HG02852 (cell line): ENCODE results near the gene BCCIP.

ENCODE experiments used
- ATAC-seq: cut with Tn5 transposase; IDR thresholded peaks from one replicate; pipeline ENCODE4 v1.9.1; 2021; ENCODE audit warnings: mild to moderate bottlenecking, moderate library complexity; ENCODE audit not compliant: unreplicated experiment

Gene BCCIP

DNA sequence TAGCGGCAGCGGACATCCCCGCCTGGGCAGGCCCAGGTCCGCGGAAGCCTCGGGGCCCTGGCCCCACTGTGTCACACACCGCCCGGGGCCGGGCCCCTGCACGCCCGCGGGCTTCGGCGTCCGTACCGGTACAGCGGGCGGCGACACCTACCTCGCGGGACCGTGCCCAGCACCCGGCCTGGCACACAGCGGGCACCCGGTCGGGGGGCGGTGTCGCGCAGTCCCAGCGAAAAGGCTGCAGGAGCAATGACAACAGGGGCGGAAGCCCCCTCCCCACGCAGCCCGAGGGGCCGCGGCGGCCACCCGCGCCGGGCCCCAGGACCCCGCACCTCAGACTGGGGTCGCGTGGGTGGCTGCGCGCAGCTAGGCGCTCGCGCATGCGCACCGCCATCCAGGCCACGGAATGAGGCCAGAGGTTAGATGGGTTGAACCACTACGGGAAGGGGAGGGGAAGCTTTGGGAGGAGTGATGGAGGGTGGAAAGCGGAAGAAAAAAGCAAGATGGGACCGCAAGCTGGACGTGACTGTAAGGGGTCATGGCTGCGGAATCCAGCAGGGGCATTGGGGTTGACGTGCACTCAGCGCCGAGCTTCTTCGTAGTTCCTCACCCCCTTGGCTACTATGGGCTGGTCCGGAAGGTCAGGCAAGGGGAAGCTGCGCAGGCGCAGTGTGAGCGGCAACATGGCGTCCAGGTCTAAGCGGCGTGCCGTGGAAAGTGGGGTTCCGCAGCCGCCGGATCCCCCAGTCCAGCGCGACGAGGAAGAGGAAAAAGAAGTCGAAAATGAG is at the start of gene BCCIP, which contains the start of gene UROS:
Gene BCCIP (plus strand): TSS at position 669 of the 785 bp plus-strand sequence. CDS start 12 bp downstream, at position 681.
Gene UROS (minus strand): TSS at position 381 of the 785 bp plus-strand sequence. CDS start 6,759 bp downstream, outside the sequence.
- peak; percentile 70 for ATAC-seq

DNA sequence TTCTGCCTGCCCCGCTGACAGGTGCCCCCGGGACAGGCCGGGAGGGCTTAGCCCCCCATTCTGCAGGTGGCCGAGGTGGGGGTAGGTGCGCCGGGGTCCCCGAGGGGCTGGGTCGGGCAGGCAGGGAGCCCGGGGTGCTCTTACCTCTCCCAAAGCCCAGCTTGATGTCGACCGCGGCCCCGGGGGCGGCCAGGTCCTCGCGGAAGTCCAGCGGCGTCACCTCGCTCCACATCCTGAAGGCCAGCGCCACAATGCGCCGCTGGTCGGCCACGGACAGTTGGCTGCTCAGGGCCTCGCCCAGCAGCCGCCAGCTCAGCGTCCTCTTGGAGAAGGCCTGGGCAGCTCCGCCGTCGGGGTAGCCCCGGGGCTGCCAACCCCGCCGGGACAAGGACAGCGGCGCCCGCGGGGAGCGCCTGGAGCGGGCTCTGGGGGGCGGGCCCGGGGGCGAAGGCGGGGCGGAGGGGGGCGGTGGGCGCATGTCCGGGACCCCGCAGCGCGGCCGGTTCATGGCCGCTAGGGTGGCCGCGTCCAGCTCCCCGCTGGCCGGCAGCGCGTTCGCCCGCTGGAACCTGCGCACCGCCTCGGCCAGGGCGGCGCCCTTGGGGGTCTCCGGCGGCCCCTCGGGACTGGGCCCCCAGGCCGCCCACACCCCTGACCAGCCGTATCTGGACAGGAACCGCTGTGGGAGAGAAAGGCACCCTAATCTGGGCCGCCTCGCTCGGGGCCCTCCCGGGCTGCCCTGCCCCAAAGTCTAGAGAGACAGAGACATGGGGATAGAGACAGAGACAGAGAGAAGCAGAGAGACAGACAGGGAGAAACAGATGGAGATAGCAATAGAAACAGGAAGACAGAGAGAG is 49.4 kb upstream of the BCCIP start:
- no peak for ATAC-seq

DNA sequence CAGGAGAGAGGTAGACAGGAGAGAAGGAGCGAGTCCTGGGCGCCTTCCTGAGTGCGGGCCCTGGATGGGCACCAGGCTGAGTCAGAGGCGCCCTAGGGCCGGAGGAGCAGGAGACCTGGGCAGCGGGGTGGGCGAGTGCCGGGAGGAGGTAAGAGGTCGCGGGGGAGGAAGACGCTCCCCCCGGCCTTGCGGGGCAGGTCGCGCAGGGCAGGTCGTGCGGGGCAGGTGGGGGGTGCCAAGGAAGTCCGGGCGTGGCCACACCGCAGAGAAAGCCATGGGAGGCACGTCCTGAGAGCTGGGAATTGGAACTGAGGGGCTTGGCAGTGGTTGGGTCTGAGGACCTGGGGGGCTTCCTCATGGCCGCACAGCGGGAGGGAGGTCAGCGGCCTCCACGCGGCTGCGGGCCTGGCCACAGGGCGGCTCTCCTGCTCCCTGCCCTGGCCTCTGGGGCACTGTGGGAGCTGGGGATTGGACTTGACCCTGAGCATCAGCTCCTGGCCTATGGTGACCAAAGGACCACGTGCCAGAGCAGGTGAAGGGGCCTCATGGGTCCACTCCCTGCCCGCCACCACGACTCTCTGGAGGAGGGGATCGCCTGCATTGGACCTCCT is 48.7 kb upstream of the BCCIP start:
- no peak for ATAC-seq

DNA sequence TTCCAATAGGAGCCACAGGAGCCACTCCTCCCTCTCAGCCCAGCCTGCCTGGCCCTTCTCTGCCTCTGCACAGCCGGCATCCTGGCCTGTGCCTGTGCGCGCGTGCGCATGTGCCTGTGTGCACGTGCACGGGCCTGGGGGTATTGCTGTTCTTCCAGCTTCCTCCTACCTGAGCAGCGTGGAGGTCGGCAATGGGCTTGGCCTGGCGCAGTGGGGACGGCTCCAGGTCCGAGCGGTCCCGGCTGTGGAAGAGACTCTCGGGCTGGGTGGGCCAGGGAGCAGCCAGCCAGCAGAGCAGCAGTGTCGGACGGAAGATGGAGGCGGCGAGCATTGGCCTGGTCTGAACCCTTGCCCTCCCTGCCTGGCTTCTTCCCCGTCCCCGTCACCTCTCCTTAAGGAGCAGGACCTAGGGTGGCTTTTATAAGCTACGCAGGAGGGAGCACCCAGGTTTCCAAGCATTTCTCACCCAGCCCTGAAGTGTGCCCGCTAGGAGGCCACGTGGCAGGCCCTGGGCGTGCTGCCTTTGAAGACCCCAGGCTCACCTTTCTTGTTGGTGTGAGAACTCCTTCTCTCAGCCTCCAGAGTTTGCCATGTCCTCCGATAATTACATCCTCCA is 47.7 kb upstream of the BCCIP start, which contains the start of gene MMP21:
Gene MMP21 (minus strand): TSS at position 331 of the 616 bp plus-strand sequence. CDS start 0 bp downstream, at position 331.
- ATAC-seq, result no peak

DNA sequence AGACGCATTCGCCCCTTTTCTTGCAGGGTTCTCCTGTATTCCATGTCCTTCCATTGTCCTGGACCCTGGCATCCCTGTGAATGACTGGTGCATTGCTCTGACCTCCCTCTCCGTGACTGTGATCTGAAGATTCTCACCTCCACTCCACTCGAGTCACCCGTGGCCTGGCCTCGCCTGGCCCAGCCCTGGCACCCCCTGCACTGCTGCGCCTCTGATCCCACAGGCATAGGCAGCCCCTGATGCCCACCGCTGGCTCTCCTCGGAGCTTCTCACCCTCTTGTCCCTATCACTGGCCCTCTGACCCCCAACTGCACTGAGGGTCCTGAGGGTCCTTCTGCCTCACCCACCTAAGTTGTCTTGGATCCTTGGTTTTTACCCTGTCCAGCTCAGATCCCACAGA is 45.5 kb upstream of the BCCIP start:
- no peak for ATAC-seq

DNA sequence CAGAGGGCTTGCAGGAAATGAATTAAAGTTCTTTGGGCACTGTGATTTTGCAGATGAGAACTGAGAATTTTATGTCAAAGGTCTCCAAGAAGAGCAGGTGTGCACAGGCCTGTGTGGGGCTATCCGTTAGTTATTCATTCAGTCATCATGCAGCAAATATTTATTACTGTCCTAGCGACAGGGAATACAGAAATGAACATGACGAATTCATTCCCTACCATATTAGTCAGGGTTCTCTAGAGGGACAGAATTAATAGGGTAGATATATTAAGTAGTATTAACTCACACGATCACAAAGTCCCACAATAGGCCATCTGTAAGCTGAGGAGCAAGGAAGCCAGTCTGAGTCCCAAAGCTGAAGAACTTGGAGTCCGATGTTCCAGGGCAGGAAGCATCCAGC is 44.8 kb upstream of the BCCIP start:
- no peak for ATAC-seq

DNA sequence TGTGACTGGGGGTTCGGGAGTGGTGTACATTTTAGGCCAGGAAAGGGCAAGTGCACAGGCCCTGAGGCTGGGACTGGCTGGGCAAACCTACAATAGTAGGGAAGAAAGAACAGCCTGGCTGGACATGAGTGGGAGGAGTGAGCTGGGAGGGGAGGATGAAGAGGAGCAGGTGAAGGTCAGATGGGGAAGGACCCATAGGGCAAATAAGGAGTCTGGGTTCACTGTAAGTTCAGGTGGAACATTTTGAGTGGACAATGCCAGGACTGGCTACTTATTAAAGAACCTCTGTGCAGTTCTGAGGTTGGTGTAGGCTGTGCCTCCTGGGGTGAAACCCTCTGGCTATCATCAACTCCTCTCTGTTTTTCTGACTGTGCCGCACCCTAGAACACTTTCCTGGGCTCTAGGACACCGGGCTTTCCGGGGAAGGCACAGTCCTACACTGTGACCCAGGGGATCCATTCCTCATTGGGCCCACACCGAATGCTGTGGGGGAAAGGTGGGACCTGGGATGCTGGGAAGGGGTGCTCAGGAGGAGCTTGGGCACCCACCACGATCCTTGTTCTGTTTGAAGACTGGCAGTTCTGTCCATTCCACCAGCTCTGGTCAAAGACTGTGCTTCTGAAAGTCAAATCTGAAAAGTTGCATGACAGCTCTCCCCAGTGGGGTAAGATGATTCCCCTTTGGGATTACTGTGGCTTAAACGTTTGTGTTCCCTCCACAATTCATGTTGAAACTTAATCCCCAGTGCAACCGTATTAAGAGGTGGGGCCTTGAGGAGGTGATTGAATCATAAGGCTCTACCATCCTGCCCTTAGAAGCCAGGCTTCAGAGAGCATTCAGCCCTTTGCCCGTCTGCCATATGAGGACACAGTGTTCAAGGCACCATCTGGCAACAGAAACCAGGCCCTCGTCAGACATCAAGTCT is 43.7 kb upstream of the BCCIP start:
- no peak for ATAC-seq

DNA sequence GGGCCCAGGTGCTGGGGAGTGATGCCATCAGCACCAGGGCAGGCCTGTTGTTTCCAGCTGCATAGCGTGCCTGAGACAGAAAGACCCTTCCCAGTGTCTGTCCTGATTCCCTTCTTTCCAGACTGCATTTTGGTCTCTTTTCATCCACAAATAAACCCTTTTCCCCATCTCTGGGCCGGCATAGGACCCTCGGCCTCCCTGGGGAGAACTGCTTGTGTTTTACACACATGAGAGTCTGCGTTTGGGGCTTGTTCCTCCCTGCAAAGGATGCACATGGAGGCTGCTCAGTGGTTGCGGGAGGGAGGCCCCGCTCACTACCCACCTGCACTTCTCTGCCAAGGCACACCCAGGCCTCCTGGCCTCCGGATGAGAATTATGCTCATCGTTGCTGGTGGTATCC is 42.0 kb upstream of the BCCIP start:
- ATAC-seq, result no peak

DNA sequence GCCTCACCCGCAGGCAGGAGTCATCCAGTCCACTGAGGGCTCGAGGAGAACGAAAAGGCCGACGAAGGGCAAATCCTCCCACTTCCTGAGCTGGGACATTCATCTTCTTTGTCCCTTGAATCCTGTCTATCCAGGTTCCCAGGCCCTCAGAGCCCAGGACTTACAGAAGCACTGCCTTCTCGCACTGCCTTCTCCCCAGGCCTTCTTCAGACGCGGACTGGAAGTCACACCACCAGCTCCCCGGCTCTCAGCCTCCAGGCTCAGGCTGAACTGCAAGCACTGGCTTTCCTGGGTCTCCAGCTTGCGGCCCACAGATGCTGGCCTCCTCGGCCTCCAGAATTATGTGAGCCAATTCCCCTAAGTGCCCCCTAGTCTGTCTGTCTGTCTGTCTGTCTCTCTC is 41.3 kb upstream of the BCCIP start:
- ATAC-seq, result no peak

DNA sequence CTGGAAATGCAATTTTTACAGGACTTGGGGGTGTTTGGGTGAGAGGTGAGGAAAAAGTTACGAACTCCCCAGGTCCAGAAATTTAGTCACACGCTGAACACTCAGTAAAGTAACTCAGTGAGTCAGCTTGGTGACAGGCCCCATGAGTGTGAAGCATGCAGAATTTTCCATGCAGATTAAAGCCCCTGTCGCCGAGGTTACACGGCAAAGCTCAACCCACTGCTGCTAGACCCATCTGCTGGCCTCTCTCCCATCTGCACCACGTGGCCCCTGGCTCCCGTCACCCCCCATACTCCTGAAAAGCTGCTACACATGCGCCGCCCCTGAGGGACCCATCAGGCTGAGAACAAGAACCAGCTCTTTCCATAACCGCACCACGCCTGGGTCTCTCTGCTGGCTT is 40.7 kb upstream of the BCCIP start:
- no peak for ATAC-seq

DNA sequence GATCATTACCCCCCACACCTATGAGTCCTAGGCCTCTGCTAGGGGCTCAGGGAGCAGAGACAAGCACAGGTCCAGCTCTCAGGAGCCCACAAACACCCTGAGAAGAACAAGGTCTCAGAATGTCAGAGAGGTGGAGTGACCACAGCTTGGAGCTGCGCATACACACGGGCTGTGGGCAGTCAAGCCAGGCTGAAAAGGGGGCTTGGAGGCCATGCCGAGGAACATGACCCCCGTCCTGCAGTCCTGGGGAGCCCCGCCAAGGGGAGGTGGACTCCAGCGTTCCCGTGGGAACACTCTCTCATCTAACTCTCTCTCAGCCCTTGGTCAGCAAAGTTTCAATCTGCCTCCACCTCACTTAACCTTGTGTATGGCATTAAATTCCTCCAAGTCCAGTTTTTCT is 39.9 kb upstream of the BCCIP start:
- no peak for ATAC-seq

DNA sequence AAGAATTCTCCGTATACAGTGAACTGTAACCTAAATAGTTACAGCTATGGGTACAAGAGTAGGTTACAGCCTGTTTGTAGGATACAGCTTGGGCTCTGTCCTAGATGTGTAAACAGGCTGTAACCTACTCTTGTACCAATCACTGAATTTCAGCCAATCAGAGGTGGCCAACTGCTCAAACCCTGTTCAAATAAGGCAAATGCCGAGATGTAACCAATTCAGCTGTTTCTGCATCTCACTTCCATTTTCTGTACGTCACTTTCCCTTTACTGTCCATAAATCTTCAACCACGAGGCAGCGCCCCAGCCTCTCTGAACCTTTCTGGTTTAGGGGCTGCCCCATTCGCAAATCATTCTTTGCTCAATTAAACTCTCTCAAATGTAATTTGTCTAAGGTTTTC is 39.4 kb upstream of the BCCIP start:
- peak; percentile 80 for ATAC-seq

DNA sequence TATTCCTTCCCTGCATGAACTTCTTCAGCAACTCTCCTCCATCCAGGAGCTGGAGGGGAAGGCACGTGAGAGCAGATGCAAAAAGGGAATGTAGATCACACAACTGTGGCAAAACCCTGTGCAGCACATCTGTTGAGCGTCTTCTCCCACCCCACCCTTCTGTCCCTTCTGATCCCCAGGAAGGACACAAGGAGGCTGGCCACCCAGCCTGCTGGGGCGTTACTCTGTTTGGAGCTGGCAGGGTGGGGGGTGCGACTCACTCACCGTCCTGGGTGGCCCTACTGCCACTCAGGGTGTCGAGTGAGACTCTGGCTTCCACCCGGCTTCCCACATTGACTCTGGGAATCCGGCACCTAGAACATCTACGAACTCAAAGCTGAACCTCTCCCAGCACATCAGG is 37.6 kb upstream of the BCCIP start:
- no peak for ATAC-seq

DNA sequence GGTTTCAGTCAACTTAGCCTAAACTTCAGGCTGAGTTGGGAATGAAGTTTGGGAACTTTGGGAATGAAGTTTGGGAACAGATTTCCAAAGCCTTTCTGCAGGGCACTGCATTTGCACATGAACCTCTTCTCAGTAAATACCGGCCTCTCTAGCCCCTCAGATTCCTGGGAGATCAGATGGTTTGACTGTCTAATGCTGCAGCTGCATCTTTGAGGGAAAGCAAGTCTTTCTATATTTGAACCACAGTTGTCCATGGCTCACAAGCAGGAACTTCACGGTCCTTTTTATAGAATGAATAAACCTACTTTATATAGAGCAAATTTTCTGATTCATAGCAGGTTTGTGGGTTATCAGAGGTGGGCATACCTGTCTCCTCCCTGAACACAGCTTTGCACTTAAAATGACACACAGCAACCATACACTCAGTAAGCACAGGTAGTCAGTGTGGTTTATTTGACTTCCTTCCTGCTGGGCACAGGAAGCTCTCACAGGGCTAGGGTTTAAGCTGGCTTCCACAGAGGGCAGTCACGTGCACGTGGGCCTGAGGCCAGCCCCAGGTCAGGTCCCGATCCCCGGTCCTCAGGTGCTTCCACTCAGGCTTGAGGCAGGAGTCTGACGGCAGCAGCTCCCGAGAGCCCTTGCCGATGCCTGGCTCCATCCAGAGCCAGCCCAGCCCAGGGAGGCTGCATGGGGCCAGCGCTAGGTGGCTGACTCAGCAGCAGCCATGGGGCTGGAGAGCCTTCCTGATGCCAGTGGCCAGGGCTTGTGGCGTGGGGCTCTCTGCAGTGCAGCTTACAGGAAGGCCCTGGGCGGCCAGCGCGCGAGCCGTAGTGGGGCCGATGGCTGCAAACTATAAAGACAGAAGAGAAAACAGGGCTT is 35.0 kb upstream of the BCCIP start:
- no peak for ATAC-seq

DNA sequence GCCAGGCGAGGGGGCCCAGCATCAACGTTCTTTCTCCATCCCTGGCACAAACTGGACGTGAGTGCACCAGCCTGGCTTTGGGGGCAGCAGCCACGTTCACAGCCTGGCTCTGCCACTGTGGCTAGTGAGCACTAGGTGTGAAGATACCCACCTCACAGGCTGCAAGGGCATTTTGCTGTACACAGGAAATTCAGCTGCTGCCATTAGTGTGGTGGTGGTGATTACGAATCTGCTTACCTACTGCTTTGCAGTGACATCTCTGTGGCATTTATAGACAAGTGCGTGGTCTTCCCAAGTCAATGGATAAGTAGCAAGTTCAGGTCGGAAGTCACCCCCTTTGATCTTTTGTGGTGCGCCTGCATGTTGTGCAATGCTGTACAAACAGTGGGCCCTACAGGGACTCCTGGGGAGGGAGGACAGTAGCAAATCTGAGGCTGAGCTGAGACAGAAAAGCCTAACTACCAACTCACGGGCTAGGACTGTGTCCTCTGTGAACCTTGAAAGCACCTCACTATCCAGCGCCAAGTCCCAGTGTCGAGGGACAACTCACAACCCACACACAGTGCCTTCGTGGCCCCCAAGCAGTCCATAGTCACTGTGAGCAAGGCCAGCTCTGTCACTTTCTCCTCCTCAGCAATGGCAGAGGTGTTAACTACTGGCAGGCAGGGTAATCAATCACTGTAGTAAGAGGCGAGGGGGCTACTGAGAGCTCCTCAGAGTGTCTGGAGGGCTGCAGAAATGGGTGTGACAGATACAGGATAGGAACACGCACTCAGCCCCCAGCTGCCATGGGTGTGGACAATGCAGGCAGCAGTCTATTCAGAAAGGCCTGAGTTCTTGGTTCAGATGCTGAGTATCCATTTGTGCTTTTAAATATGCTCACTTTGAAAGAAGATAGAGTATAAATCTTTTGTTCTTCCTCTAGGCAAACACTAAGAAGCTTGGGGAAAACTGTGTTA is 30.7 kb upstream of the BCCIP start:
- no peak for ATAC-seq

DNA sequence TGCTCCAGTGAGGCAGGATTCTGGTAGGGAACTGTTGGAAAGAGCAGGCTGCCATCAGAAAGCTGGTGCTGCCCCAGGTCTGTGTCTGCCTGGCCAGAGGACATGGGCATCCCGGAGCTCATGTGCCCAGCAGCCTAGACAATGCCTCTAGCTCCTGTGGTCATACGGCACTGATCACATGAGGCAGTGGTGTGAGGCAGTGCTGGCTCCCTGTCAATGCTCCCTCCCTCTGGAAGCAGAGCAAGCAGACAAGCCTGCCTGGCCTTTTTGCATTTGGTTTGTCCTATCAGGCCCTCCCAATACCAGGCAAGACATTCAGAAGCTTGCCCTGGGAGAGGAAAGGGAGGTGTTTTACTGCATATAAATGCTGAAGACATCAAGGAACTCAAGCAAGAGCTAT is 28.2 kb upstream of the BCCIP start:
- ATAC-seq, result no peak

DNA sequence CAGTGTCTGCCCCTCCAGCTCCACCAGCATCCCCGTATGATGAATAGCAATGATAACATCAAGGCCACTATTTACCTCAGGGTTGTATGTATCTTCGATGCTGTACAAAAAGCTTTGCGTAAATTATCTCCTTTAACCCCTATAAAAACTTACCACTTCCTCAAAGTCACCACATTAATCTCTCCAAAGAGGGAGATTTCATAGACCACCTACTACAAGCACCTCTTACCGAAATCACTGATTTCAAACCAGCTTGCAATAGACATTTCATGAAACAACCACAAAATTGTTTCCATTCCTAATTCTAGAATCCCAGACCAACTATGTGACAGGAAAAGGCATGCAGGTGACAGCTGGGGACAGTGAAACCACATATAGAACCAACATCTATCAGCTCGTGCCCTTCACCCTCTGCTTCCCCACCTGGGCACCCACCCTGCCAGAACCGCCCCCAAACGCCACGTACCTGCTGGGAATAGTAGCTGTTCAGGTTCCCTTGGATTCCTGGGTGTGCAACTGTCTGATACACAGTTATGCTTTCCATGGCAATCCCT is 27.6 kb upstream of the BCCIP start:
- ATAC-seq, result no peak

DNA sequence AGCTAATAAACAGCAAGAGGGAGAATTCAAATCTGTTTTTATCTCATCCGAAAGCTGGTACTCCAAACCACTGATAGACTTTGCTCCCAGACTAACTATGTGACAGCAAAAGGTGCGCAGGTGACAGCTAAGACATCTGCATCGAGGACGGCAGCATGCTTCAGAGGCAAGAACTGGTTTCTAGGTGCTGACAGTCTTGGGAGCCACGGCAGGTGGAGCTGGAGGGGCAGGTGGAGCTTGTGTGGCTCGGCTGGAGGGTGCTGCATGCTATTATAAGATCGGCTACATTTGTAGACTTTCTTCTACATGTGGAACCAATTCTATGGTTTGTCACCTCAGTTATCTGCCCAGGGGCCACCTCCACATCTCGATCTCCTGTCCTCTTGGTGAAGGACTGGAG is 25.9 kb upstream of the BCCIP start:
- ATAC-seq, result no peak
